CD4-positive, alpha-beta T cell treated with Interleukin-12 subunit alpha and Interleukin-12 subunit beta, for 1 hour (primary cell): ENCODE data around the gene GSG1L.
A peak's percentile ranks its signal among the peaks of the same experiment; 100 is the strongest.

Experiments
- DNase-seq: peaks from one replicate; pipeline ENCODE4 v3.0.0-alpha.2; 2020

GSG1L gene

DNA sequence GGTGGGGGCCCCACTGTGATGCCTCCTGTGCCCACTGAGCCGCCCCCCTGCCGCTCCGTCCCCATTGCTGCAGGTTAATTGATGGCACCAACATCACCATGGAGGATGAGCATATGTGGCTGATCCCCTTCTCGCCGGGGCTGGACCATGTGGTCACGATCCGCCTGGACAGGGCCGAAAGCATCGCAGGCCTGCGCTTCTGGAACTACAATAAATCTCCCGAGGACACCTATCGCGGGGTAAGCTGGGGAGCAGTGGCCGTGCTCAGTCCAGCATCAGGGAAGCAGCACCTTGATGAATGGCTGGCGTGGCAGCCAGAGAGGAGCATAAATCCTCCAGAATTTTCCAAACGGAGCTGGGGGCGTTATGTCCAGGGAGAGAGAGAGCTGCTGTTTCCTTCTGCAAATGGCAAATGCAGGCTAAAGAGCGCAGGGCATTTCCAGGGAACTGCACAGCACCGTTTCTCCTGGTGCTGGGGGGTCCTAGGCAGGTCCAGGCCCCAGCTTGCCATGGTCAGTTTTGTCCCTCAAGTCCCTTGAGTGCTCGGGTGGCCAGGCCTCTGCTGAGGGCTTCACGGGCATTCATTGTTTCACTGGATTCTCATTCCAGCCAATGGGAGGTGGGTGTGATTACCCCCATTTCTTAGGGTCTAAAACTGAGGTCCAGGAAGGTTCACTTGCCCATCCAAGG, 297.1 kb downstream of the GSG1L start:
- no peak for DNase-seq

GRCh38 chr16:27764869-27765675, 298.4 kb downstream of the GSG1L start:
- no peak for DNase-seq

GRCh38 chr16:27764427-27764826, 299.1 kb downstream of the GSG1L start:
- no peak for DNase-seq

DNA sequence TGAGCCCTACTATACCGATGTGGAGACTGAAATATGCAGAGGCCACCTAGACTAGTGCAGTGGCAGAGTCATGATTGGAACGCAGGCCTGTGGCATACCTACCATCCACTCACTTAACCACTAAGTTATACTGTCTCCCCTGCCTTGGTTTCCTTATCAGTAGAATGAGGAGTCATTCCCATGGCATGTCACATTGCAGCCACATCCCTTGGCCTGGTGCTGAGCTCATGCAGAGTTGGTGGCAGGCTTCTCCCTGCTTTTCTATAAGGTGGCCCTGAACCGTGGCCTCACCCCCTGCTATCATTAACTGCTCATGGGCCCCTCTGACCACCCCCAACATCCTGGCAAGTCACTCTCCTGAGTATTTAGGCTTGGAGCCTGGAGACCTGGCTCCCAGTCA, 301.1 kb downstream of the GSG1L start:
- no peak for DNase-seq

GRCh38 chr16:27761816-27762215, 301.7 kb downstream of the GSG1L start:
- DNase-seq, result no peak

DNA sequence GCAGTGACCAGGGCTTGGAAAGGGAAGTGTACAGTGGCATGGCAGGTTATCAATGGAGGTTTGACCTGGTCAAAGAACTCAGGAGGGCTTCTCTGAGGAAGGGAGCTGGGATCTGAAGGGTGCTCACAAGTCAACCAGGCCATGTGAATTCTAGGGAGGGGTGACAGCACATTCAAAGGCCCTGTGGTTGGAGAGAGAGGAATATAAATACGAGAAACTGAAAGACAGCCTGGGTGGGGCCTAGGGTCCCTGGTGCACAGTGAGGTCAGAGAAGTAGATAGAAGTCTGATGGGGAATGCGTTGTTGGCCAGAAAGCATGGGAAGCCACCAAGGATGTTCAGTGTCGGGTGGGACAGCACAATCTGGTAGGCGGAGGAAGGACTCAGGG, 302.7 kb downstream of the GSG1L start:
- DNase-seq, result no peak

- no peak for DNase-seq
Observed at GRCh38 chr16:27759967-27760788, 303.3 kb downstream of the GSG1L start.

GRCh38 chr16:27759301-27759871, 304.1 kb downstream of the GSG1L start:
- no peak for DNase-seq

DNA sequence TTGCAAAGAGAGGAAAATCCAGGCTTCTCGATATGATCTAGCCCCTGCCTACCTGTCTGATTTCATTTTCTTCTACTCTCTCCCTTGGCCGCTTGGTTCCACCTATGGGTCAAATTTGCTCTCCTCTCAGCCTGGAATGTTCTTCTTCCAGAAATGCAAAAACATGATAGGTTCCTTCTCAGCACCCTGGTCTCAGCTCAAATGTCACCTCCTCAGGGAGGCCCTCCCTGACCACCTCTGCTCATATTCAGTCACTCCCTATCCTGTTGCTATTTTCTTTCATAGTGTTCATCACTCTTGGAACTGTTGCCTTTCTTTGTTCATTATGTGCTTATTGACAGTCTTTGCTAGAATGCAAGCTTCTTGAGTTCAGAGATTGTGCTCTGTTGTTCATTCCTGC, 305.0 kb downstream of the GSG1L start:
- DNase-seq, result no peak

DNA sequence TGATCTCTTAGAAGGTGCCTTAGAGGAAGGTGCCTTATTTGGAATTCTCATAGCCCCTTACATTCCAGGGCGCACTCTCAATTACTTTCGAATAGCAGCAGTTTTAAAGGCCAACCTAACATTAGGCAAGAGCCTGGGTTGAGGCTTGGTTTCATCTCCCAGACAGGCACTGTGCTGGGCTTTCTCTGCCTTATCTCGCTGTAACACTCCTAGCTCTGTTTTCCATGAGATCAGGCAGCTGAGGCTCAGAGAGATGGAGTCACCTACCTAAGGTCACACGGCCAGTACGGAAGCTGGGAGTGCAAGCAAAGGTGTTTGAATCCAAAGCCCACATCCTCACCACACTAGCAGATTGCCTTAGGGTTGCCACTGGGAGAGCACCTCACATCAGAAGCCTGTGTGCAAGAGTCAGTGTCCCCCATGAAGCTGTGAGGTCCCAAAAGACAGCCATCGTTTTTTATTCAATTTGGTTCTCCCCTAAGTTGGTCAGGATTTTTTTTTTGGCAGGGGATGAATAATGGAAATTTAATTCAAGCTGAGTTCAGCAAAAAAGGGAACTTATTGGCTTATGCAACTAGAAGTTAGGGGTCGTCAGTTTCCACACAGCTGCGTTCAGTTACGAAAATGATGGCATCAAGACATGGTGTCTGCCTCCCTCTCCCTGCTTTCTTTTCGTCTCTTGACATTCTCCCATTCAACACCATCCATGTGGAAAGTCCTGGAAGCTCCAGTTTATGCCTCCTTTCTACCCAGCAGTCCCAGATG, 307.1 kb downstream of the GSG1L start:
- DNase-seq, result no peak

DNA sequence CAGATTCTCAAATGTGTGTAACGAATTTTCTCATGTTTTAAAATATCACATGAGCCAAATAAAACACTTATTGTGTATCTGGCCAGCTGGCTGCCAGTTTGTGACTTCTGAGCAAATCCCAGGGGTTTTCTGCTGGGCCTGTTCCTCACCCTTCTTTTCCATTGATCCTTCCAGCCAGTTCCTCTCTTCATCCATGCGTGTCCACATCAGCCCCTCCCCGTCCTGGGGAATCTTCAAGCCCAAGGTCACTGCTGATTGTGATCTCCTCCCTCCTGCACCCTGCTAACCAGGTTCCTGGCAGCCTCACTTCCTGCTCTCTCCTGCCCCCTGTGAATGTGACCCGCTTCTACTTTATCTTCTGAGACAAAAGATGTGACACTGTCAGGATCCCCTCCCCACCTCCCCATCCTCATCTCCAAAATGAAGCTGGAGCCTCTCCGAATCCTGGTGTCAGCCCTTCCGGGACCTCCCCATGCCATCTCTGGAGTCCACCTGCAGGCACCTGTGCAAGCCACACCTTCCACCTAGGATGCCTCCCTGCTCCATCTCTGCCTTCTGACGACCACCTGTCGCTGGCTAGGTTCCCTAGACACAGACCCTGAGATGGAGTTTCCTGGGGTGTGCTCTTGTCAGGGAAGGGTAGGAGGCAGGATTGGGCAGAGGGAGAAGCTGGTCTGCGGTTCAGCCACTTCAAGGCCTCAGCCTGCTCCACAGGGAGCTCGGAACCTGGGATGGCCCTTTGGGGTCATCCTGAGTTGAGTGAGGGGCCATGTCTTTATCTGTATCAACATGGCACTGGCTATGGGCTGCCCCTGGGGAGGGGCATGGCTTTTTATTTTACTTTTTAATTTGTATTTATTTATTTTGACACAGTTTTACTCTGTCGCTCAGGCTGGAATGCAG, 308.5 kb downstream of the GSG1L start:
- no peak for DNase-seq

GRCh38 chr16:27753563-27753962, 310.0 kb downstream of the GSG1L start:
- DNase-seq, result no peak

GRCh38 chr16:27752241-27752640, 311.3 kb downstream of the GSG1L start:
- DNase-seq, result no peak

DNA sequence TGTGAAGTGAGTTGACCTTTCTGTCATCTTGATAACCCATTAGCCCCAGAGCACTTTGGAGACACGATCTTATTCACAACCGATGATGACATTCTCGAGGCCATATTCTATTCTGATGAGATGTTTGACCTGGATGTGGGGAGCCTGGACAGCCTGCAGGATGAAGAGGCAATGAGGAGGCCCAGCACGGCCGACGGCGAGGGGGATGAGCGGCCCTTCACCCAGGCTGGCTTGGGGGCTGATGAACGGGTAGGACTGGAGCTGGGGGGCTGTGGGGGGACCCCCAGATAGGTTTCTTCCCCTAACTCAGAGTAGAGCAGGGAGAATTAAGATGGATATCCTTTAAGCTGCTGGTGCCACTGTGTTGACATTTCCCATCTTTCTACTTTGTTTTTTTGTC, 311.8 kb downstream of the GSG1L start:
- no peak for DNase-seq

GRCh38 chr16:27751233-27751632, 312.3 kb downstream of the GSG1L start:
- DNase-seq, result no peak

- no peak for DNase-seq
Observed at GRCh38 chr16:27749946-27750345, 313.6 kb downstream of the GSG1L start.

DNA sequence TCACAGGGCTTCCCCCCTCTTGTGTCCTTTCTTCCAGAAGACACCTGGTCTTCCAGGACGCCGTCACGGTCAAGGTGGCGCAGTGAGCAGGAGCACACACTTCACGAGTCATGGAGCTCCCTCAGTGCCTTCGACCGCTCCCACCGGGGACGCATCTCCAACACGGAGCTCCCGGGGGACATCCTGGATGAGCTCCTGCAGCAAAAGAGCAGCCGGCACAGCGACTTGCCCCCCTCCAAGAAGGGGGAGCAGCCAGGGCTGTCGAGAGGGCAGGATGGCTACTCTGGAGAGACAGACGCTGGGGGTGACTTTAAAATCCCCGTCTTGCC, 314.0 kb downstream of the GSG1L start:
- no peak for DNase-seq

- peak; percentile 47 for DNase-seq
Observed at GRCh38 chr16:27748868-27749546, 314.5 kb downstream of the GSG1L start.

DNA sequence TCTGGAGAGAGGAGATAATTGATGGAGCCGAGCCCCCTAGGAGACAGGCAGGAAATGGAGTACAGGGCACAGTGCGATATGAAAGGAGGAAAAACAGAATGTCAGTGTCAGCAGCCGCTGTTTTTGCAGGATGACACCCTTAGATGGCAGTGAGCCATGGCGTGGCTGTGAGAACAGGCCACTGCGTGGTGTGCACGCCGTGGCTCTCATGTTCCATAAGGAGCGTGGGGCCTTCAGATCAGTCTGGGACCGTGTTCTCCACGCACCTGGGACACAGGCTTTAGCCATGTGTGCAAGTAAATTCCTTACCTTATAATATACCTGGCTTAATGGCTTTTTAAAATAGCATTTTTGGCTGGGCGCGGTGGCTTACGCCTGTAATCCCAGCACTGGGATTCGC, 315.6 kb downstream of the GSG1L start:
- no peak for DNase-seq

DNA sequence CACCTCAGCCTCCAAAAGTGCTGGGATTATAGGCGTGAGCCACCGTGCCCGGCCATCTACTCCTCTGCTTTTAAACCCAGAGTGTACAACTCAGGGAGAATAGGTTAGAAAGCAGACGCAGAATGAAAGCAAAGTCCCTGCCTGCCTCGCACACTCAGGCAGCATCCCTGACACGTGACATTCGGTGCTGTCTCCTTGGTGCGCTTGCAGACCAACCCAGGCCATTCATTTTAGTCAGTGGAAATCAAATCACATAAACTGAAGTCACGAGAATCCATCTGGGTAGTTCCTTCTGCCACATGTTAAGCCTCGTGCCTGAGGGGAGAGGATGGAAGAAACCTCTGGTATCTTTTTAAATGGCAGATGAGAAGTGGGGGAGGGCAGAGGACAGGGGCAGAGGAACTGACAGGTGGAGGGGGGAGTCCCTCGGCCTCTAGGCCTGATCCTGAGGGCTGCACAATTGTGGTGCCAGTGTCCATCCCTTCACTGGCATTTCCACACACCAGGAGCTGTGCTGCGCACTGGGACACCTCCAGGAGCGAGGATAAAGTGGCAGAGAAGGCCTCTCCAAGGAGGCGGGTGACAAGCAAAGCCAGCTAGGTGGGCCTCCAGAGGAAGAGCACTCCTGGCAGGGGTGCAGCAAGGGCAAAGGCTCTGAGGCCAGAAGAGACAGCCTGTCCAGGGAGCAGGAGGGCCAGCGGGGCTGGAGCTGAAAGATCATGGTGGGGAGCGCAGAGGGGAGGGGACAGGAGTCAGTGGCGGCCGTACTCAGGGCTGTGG, 317.2 kb downstream of the GSG1L start:
- no peak for DNase-seq
